Mesenchymal stem cell (in vitro differentiated cells and primary cell): ENCODE results near the gene FGD6.

ENCODE experiments used
- DNase-seq: peaks from one replicate; pipeline ENCODE4 v3.0.0-alpha.2; 2013
- H2AFZ ChIP-seq: one replicate; pipeline ENCODE4 v1.6.1; 2013; ENCODE audit warnings: low read depth, mild to moderate bottlenecking, control low read depth, inconsistent platforms, low read length, moderate library complexity
- H2AK5ac ChIP-seq: 2 replicates; pipeline ENCODE4 v1.6.1; 2013; ENCODE audit warnings: low read length, moderate library complexity, mild to moderate bottlenecking, inconsistent platforms; ENCODE audit not compliant: severe bottlenecking
- H2BK120ac ChIP-seq: one replicate; pipeline ENCODE4 v1.6.1; 2013; ENCODE audit warnings: low read depth, mild to moderate bottlenecking, inconsistent platforms, low read length, moderate library complexity
- H2BK12ac ChIP-seq, 2 experiments: one replicate each; pipeline ENCODE4 v1.6.1; 2013; ENCODE audit warnings: inconsistent platforms in 2 of 2, low read length in 2 of 2, mild to moderate bottlenecking in 2 of 2, moderate library complexity in 2 of 2, control low read depth in 1 of 2
- H2BK15ac ChIP-seq: one replicate; pipeline ENCODE4 v1.6.1; 2013; ENCODE audit warnings: mild to moderate bottlenecking, low read depth, inconsistent platforms; ENCODE audit not compliant: poor library complexity, severe bottlenecking
- H2BK5ac ChIP-seq: 2 replicates; pipeline ENCODE4 v1.6.1; 2013; ENCODE audit warnings: low read depth, mild to moderate bottlenecking, low read length, control low read depth, inconsistent platforms; ENCODE audit not compliant: poor library complexity, severe bottlenecking
- H3K14ac ChIP-seq, 2 experiments: one replicate each; pipeline ENCODE4 v1.6.1; 2013; ENCODE audit warnings: inconsistent platforms in 2 of 2, low read length in 2 of 2, control low read depth in 1 of 2, mild to moderate bottlenecking in 1 of 2, moderate library complexity in 1 of 2
- H3K18ac ChIP-seq, 2 experiments: one replicate each; pipeline ENCODE4 v1.6.1; 2013; ENCODE audit warnings: inconsistent platforms in 2 of 2, low read length in 2 of 2, control low read depth in 1 of 2, low read depth in 1 of 2, mild to moderate bottlenecking in 1 of 2
- H3K23ac ChIP-seq, 2 experiments: one replicate each; pipeline ENCODE4 v1.6.1; 2013; ENCODE audit warnings: inconsistent platforms in 2 of 2, low read length in 2 of 2, mild to moderate bottlenecking in 2 of 2, moderate library complexity in 2 of 2, control low read depth in 1 of 2
- H3K27ac ChIP-seq: 2 replicates; pipeline ENCODE4 v1.5.1; 2013; ENCODE audit warnings: mild to moderate bottlenecking, moderate library complexity, low read length, control low read depth, inconsistent platforms; ENCODE audit not compliant: poor library complexity, severe bottlenecking
- H3K27me3 ChIP-seq, 2 experiments: 2 replicates each; pipeline versions ENCODE4 v1.6.1 to v1.7.0; 2013; ENCODE audit warnings: low read length in 2 of 2, mild to moderate bottlenecking in 2 of 2, moderate library complexity in 2 of 2, control low read depth in 1 of 2, inconsistent platforms in 1 of 2; ENCODE audit not compliant: control insufficient read depth in 1 of 2, insufficient read depth in 1 of 2
- H3K36me3 ChIP-seq, 2 experiments: 2 replicates each; pipeline versions ENCODE4 v1.6.1 to v1.7.0; 2013; ENCODE audit warnings: low read length in 2 of 2, control low read depth in 1 of 2, inconsistent platforms in 1 of 2, low read depth in 1 of 2, mild to moderate bottlenecking in 1 of 2; ENCODE audit not compliant: insufficient read depth in 2 of 2, control insufficient read depth in 1 of 2
- H3K4ac ChIP-seq, 2 experiments: one replicate each; pipeline ENCODE4 v1.6.1; 2013; ENCODE audit warnings: inconsistent platforms in 2 of 2, low read length in 2 of 2, mild to moderate bottlenecking in 2 of 2, moderate library complexity in 2 of 2, control low read depth in 1 of 2, low read depth in 1 of 2
- H3K4me1 ChIP-seq: 2 replicates; pipeline ENCODE4 v1.6.1; 2013; ENCODE audit warnings: low read depth, low read length, control low read depth; ENCODE audit not compliant: control insufficient read depth, insufficient read depth
- H3K4me2 ChIP-seq: 2 replicates; pipeline ENCODE4 v1.6.1; 2013; ENCODE audit warnings: low read length, mild to moderate bottlenecking, inconsistent platforms; ENCODE audit not compliant: poor library complexity, severe bottlenecking
- H3K4me3 ChIP-seq, 2 experiments: 2 replicates each; pipeline versions ENCODE4 v1.5.1 to v1.7.0; 2013; ENCODE audit warnings: low read length in 2 of 2, mild to moderate bottlenecking in 2 of 2, control low read depth in 1 of 2, low read depth in 1 of 2; ENCODE audit not compliant: insufficient read depth in 1 of 2
- H3K79me1 ChIP-seq: replicated peaks from 2 replicates; pipeline ENCODE4 v1.6.1; 2013; ENCODE audit warnings: mild to moderate bottlenecking, control low read depth, low read length, inconsistent platforms; ENCODE audit not compliant: poor library complexity, severe bottlenecking
- H3K9ac ChIP-seq: 2 replicates; pipeline ENCODE4 v1.7.0; 2013; ENCODE audit warnings: mild to moderate bottlenecking, low read length, moderate library complexity
- H3K9me3 ChIP-seq: 2 replicates; pipeline ENCODE4 v1.7.0; 2013; ENCODE audit warnings: mild to moderate bottlenecking, low read length; ENCODE audit not compliant: control insufficient read depth
- H4K8ac ChIP-seq: one replicate; pipeline ENCODE4 v1.6.1; 2013; ENCODE audit warnings: inconsistent platforms, mild to moderate bottlenecking, low read length, moderate library complexity
- H4K91ac ChIP-seq: one replicate; pipeline ENCODE4 v1.6.1; 2013; ENCODE audit warnings: mild to moderate bottlenecking, low read length, inconsistent platforms
- WGBS: methylation state at CpG from one replicate; pipeline ENCODE4 v1.1.7; 2013; ENCODE audit warnings: mixed read lengths; 5-methylcytosine and 5-hydroxymethylcytosine counted together

The FGD6 gene

GRCh38 chr12:95116341-95116740 lies 100.9 kb downstream of the FGD6 start:
- DNase-seq, result no peak
- no peak overlapping the region for H2BK5ac ChIP-seq
- H3K23ac ChIP-seq, result no peak overlapping the region
- no peak overlapping the region for H2BK12ac ChIP-seq
- peaks cover 0 to 18% of the 10 kb centered on the region in 2 experiments for H3K36me3 ChIP-seq
- no peak overlapping the region for H3K4me2 ChIP-seq
- H3K9me3 ChIP-seq, result no peaks in the 10 kb centered on the region
- H4K8ac ChIP-seq, result no peak overlapping the region
- H3K79me1 ChIP-seq, result peaks cover 5% of the 10 kb centered on the region
- no peak overlapping the region for H3K27ac ChIP-seq
- peak overlapping the region; percentile 45 for H3K9ac ChIP-seq
- H3K14ac ChIP-seq, result no peak overlapping the region
- peaks cover 14% of the 10 kb centered on the region for H3K4me1 ChIP-seq
- WGBS, result 86% methylated on average over 4 of the region's 4 CpGs
- H3K4ac ChIP-seq, result no peak overlapping the region
- no peak overlapping the region for H2AFZ ChIP-seq
- H3K27me3 ChIP-seq, result no peaks in the 10 kb centered on the region
- H2BK15ac ChIP-seq, result no peak overlapping the region
- H3K4me3 ChIP-seq, result no peak overlapping the region
- no peak overlapping the region for H2BK120ac ChIP-seq
- no peak overlapping the region for H3K18ac ChIP-seq
- H4K91ac ChIP-seq, result no peak overlapping the region
- H2AK5ac ChIP-seq, result no peak overlapping the region

DNA sequence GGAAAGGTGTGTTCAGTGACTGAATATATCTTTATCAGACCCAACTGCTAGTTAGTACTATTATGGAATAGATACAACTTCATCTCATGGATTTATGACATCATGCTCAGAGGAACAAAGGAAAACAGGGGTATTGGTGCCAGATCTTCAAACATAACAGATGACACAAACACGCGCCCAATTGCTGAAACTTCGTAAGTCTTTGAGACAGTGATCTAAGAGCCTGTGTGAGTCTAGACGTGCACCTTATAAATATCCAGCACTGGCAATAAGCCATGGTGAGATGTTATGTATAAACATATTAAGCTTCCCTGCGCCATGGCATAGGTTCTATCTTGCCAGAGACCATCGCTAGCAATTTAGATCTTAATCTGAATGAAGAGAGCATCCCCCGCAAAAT lies 101.6 kb downstream of the FGD6 start:
- Histone ChIP-seq H2BK15ac (no peak overlapping the region), H3K79me1 (peaks cover 8% of the 10 kb centered on the region), H2AFZ (no peak overlapping the region), H4K91ac (no peak overlapping the region), H3K14ac (no peak overlapping the region), H3K4ac (no peak overlapping the region), H3K36me3 (peaks cover 0 to 23% of the 10 kb centered on the region in 2 experiments), H4K8ac (no peak overlapping the region), H3K4me3 (no peak overlapping the region), H3K9me3 (no peaks in the 10 kb centered on the region), H2BK120ac (no peak overlapping the region), H3K27me3 (no peaks in the 10 kb centered on the region), H3K27ac (no peak overlapping the region), H2BK12ac (no peak overlapping the region), H3K4me1 (peaks cover 15% of the 10 kb centered on the region), H3K23ac (no peak overlapping the region), H3K4me2 (no peak overlapping the region), H3K18ac (no peak overlapping the region), H2AK5ac (no peak overlapping the region), H3K9ac (no peak overlapping the region), H2BK5ac (no peak overlapping the region)
- DNase-seq, result no peak
- WGBS, result 96% methylated on average over 7 of the region's 7 CpGs

DNA sequence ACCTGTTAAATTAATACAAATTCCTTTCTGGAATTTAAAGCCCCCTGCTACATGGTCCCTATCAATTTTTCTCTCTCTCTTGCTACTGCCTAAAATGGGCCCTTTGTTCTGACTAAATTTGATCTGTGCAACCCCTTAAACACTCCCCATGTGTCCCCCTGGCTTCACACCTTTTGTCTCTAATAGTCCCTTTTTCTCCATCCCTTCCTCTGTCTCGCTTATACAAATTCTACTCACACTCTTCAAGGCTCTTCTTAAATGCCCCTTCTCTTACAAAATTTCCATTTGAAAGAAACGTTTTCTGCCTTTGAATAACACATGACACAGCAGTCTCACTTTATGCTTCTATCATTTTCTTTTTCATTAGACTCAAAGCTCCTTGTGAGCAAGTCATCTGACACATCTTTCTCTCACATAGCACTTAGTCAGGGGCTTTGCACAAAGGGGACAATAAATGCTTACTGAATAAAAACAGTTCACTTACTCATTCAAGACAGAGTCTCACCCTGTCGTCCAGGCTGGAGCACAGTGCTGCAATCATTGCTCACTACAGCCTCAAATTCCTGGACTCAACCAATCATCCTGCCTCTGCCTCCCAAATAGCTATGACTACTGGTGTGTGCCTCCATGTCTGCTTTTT lies 102.4 kb downstream of the FGD6 start:
- H2AFZ ChIP-seq, result no peak overlapping the region
- no peak overlapping the region for H2AK5ac ChIP-seq
- no peak overlapping the region for H3K23ac ChIP-seq
- no peak overlapping the region for H4K8ac ChIP-seq
- peaks cover 10% of the 10 kb centered on the region for H3K79me1 ChIP-seq
- peak overlapping the region; percentile 43 for H3K9ac ChIP-seq
- H3K36me3 ChIP-seq, result peaks cover 0 to 27% of the 10 kb centered on the region in 2 experiments
- H3K4me1 ChIP-seq, result peaks cover 15% of the 10 kb centered on the region
- DNase-seq, result no peak
- WGBS, result 62% methylated on average over 3 of the region's 3 CpGs
- H3K27ac ChIP-seq, result no peak overlapping the region
- H2BK15ac ChIP-seq, result no peak overlapping the region
- H2BK12ac ChIP-seq, result no peak overlapping the region
- H2BK120ac ChIP-seq, result no peak overlapping the region
- no peak overlapping the region for H4K91ac ChIP-seq
- H3K27me3 ChIP-seq, result no peaks in the 10 kb centered on the region
- no peak overlapping the region for H3K14ac ChIP-seq
- H2BK5ac ChIP-seq, result no peak overlapping the region
- no peak overlapping the region for H3K4ac ChIP-seq
- H3K4me2 ChIP-seq, result no peak overlapping the region
- no peak overlapping the region for H3K4me3 ChIP-seq
- H3K9me3 ChIP-seq, result no peaks in the 10 kb centered on the region
- no peak overlapping the region for H3K18ac ChIP-seq

DNA sequence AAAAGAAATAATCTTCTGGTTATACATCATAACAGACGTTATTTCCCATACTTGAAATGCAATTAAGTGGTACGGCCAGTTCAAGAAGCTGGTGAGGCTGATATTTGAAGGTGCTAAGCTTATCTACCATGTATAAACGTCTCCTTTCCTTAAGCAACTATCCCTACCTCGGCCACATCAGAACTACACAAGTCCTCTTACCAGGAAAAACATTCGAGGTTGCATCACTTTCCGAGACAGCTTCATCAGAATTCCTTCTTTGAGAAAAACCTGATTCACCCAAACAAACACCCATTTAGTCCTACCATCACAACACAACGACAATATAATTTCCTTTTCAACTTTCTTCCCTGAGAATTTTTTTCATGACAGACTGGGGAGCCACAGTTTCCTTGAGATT lies 109.9 kb downstream of the FGD6 start:
- H3K27ac ChIP-seq, result no peak overlapping the region
- no peak overlapping the region for H2BK5ac ChIP-seq
- no peak overlapping the region for H3K4ac ChIP-seq
- no peak overlapping the region for H3K4me3 ChIP-seq
- no peak overlapping the region for H4K91ac ChIP-seq
- peaks cover 10% of the 10 kb centered on the region for H3K4me1 ChIP-seq
- 88% methylated on average over 7 of the region's 7 CpGs for WGBS
- H3K9me3 ChIP-seq, result no peaks in the 10 kb centered on the region
- no peak overlapping the region for H4K8ac ChIP-seq
- H2AK5ac ChIP-seq, result no peak overlapping the region
- H2BK120ac ChIP-seq, result no peak overlapping the region
- H3K18ac ChIP-seq, result no peak overlapping the region
- H2BK15ac ChIP-seq, result no peak overlapping the region
- peaks cover 16 to 36% of the 10 kb centered on the region in 2 experiments for H3K36me3 ChIP-seq
- peaks cover 5% of the 10 kb centered on the region for H3K79me1 ChIP-seq
- H2AFZ ChIP-seq, result no peak overlapping the region
- no peak for DNase-seq
- no peaks in the 10 kb centered on the region for H3K27me3 ChIP-seq
- no peak overlapping the region for H3K4me2 ChIP-seq
- H3K23ac ChIP-seq, result no peak overlapping the region
- no peak overlapping the region for H3K14ac ChIP-seq
- H3K9ac ChIP-seq, result no peak overlapping the region
- H2BK12ac ChIP-seq, result no peak overlapping the region
